Mesodermal cell (in vitro differentiated cells): Measurements from ENCODE around the gene DOCK1.

Experiments used
- H3K27ac ChIP-seq: 2 replicates; pipeline ENCODE4 v1.7.0; 2013; ENCODE audit warnings: mild to moderate bottlenecking, low read depth, low read length, moderate library complexity; ENCODE audit not compliant: severe bottlenecking
- H3K36me3 ChIP-seq: 2 replicates; pipeline ENCODE4 v1.7.1; 2013; ENCODE audit warnings: mild to moderate bottlenecking, low read length, moderate library complexity; ENCODE audit not compliant: control insufficient read depth, insufficient read depth
- H3K4me1 ChIP-seq: one replicate; pipeline ENCODE4 v1.7.1; 2013; ENCODE audit warnings: mild to moderate bottlenecking, low read length; ENCODE audit not compliant: insufficient read depth, control insufficient read depth, poor library complexity, severe bottlenecking
- H3K4me3 ChIP-seq: 2 replicates; pipeline ENCODE4 v1.7.0; 2013; ENCODE audit warnings: low read length, control low read depth, mild to moderate bottlenecking; ENCODE audit not compliant: insufficient read depth, poor library complexity, severe bottlenecking; ENCODE audit errors: extremely low read depth
- H3K9me3 ChIP-seq: 2 replicates; pipeline ENCODE4 v1.7.1; 2013; ENCODE audit warnings: mild to moderate bottlenecking, low read length, moderate library complexity; ENCODE audit not compliant: control insufficient read depth
- WGBS, 2 experiments: methylation state at CpG; one replicate each; pipeline ENCODE4 v1.1.5; 2013; ENCODE audit warnings: missing lambda C conversion rate in 2 of 2; ENCODE audit not compliant: insufficient coverage in 2 of 2; 5-methylcytosine and 5-hydroxymethylcytosine counted together

The DOCK1 gene

GRCh38 chr10:127426746-127427145 lies 521.5 kb downstream of the DOCK1 start:
- H3K4me1 ChIP-seq: peaks cover 14% of the 10 kb centered on the region
- H3K4me3 ChIP-seq: no peak overlapping the region
- H3K36me3 ChIP-seq: peaks cover 47% of the 10 kb centered on the region
- H3K27ac ChIP-seq: no peak overlapping the region
- WGBS, 2 experiments: 90 to 96% methylated on average over 2 to 3 of the region's 4 CpGs
- H3K9me3 ChIP-seq: peaks cover 4% of the 10 kb centered on the region

GRCh38 chr10:127427926-127428325 lies 522.7 kb downstream of the DOCK1 start:
- Histone ChIP-seq H3K9me3 (peaks cover 5% of the 10 kb centered on the region), H3K36me3 (peaks cover 46% of the 10 kb centered on the region), H3K27ac (no peak overlapping the region), H3K4me1 (peaks cover 14% of the 10 kb centered on the region), H3K4me3 (no peak overlapping the region)
- WGBS, 2 experiments: 86 to 95% methylated on average over 6 of the region's 6 CpGs

GRCh38 chr10:127428385-127428980 lies 523.3 kb downstream of the DOCK1 start:
- 88% methylated on average over 9 to 13 of the region's 18 CpGs for WGBS, 2 experiments
- peaks cover 47% of the 10 kb centered on the region for H3K36me3 ChIP-seq
- peaks cover 5% of the 10 kb centered on the region for H3K9me3 ChIP-seq
- no peak overlapping the region for H3K4me3 ChIP-seq
- peaks cover 10% of the 10 kb centered on the region for H3K4me1 ChIP-seq
- H3K27ac ChIP-seq: no peak overlapping the region

GRCh38 chr10:127429601-127430312 lies 524.5 kb downstream of the DOCK1 start:
- no peak overlapping the region for H3K4me3 ChIP-seq
- peaks cover 52% of the 10 kb centered on the region for H3K36me3 ChIP-seq
- H3K4me1 ChIP-seq: no peaks in the 10 kb centered on the region
- no peak overlapping the region for H3K27ac ChIP-seq
- 95 to 96% methylated on average over 16 of the region's 19 CpGs for WGBS, 2 experiments
- H3K9me3 ChIP-seq: peaks cover 5% of the 10 kb centered on the region

GRCh38 chr10:127431525-127431924 lies 526.3 kb downstream of the DOCK1 start:
- Histone ChIP-seq H3K36me3 (peaks cover 42% of the 10 kb centered on the region), H3K4me3 (no peak overlapping the region)
- WGBS, 2 experiments: 98 to 100% methylated on average over 7 to 8 of the region's 8 CpGs

GRCh38 chr10:127434006-127434405 lies 528.8 kb downstream of the DOCK1 start:
- no peaks in the 10 kb centered on the region for H3K4me1 ChIP-seq
- H3K36me3 ChIP-seq: peaks cover 40% of the 10 kb centered on the region
- H3K4me3 ChIP-seq: no peak overlapping the region
- H3K9me3 ChIP-seq: peaks cover 5% of the 10 kb centered on the region
- no peak overlapping the region for H3K27ac ChIP-seq
- WGBS, 2 experiments: 92% methylated on average over 1 of the region's 2 CpGs; no CpG with 5 or more reads in 1 of the 2 experiments

More at GRCh38 chr10:127431525-127431924, 526.3 kb downstream of the DOCK1 start:
- Histone ChIP-seq H3K27ac (no peak overlapping the region), H3K9me3 (peaks cover 5% of the 10 kb centered on the region), H3K4me1 (no peaks in the 10 kb centered on the region)

GRCh38 chr10:127435246-127435645 lies 530.0 kb downstream of the DOCK1 start:
- no peak overlapping the region for H3K4me3 ChIP-seq
- H3K27ac ChIP-seq: no peak overlapping the region
- no peaks in the 10 kb centered on the region for H3K4me1 ChIP-seq
- WGBS, 2 experiments: 80 to 91% methylated on average over 1 to 3 of the region's 7 CpGs
- H3K9me3 ChIP-seq: peaks cover 5% of the 10 kb centered on the region
- peaks cover 49% of the 10 kb centered on the region for H3K36me3 ChIP-seq

- Histone ChIP-seq H3K36me3 (peaks cover 54% of the 10 kb centered on the region), H3K4me1 (no peaks in the 10 kb centered on the region), H3K9me3 (no peaks in the 10 kb centered on the region), H3K4me3 (no peak overlapping the region), H3K27ac (no peak overlapping the region)
- 91 to 100% methylated on average over 8 of the region's 11 CpGs for WGBS, 2 experiments
Measured at GRCh38 chr10:127440371-127440770, 535.1 kb downstream of the DOCK1 start.

- 64 to 69% methylated on average over 10 to 14 of the region's 16 CpGs for WGBS, 2 experiments
- no peak overlapping the region for H3K4me3 ChIP-seq
- H3K4me1 ChIP-seq: no peaks in the 10 kb centered on the region
- no peaks in the 10 kb centered on the region for H3K9me3 ChIP-seq
- peaks cover 56% of the 10 kb centered on the region for H3K36me3 ChIP-seq
- no peak overlapping the region for H3K27ac ChIP-seq
Measured at GRCh38 chr10:127441350-127442219, 536.4 kb downstream of the DOCK1 start.

- Histone ChIP-seq H3K4me1 (no peaks in the 10 kb centered on the region), H3K27ac (no peak overlapping the region), H3K4me3 (no peak overlapping the region), H3K9me3 (no peaks in the 10 kb centered on the region), H3K36me3 (peaks cover 61% of the 10 kb centered on the region)
- 74 to 100% methylated on average over 1 to 3 of the region's 5 CpGs for WGBS, 2 experiments
Measured at GRCh38 chr10:127442220-127442525, 536.9 kb downstream of the DOCK1 start.
